Epithelial cell of esophagus (primary cell): ENCODE results near the gene SARS1.

ENCODE experiments used
- DNase-seq: peaks from one replicate; pipeline ENCODE4 v3.0.0; 2010; ENCODE audit warnings: low read depth
- H3K4me3 ChIP-seq: 2 replicates; pipeline ENCODE4 v1.5.1; 2011; ENCODE audit warnings: mild to moderate bottlenecking, low read length, control low read depth
- CTCF ChIP-seq: IDR thresholded peaks from 2 replicates; pipeline ENCODE4 v1.5.1; 2011; ENCODE audit warnings: low read depth, mild to moderate bottlenecking, low read length, control low read depth, inconsistent platforms; ENCODE audit not compliant: insufficient read depth; ENCODE audit errors: missing control alignments

SARS1 gene

GRCh38 chr1:109225711-109226445, 12.2 kb downstream of the SARS1 start:
- no peak for TF ChIP-seq CTCF
- DNase-seq, result peak; percentile 72
- H3K4me3 ChIP-seq, result no peak overlapping the region

GRCh38 chr1:109228167-109228566, 14.4 kb downstream of the SARS1 start:
- DNase-seq, result no peak
- no peak overlapping the region for H3K4me3 ChIP-seq
- no peak for TF ChIP-seq CTCF

- DNase-seq, result no peak
- no peak overlapping the region for H3K4me3 ChIP-seq
- no peak for TF ChIP-seq CTCF
Measured at GRCh38 chr1:109229531-109230127, 15.9 kb downstream of the SARS1 start.

- TF ChIP-seq CTCF, result no peak
- DNase-seq, result no peak
- H3K4me3 ChIP-seq, result no peak overlapping the region
Measured at GRCh38 chr1:109231066-109231465, 17.3 kb downstream of the SARS1 start.

- DNase-seq, result no peak
- no peak overlapping the region for H3K4me3 ChIP-seq
- TF ChIP-seq CTCF, result no peak
Measured at GRCh38 chr1:109235137-109235536, 21.4 kb downstream of the SARS1 start.

- H3K4me3 ChIP-seq, result no peak overlapping the region
- TF ChIP-seq CTCF, result no peak
- DNase-seq, result no peak
Measured at GRCh38 chr1:109237512-109237911, 23.8 kb downstream of the SARS1 start.

GRCh38 chr1:109238382-109238781, 24.7 kb downstream of the SARS1 start:
- no peak for DNase-seq
- no peak overlapping the region for H3K4me3 ChIP-seq
- no peak for TF ChIP-seq CTCF
